Ovary (tissue), 9 donors: ENCODE measurements around the gene OR12D1. TPM values are rescaled to one million over a fixed set of nuclear protein-coding genes. Genes with fewer than 3 reads are reported as not detected.

ENCODE experiments used
- DNase-seq, 5 donors: peaks; one replicate each; pipeline ENCODE4 v3.0.0-alpha.2; 2019 to 2020
- H3K27ac ChIP-seq, 2 donors: fragments of 200-600 bp; one replicate each; pipeline versions ENCODE4 v1.5.1 to v1.8.0; 2019 to 2022
- H3K27me3 ChIP-seq: fragments of 200-600 bp; one replicate; pipeline ENCODE4 v1.8.0; 2022
- H3K36me3 ChIP-seq: fragments of 200-600 bp; sonication (generic); one replicate; pipeline ENCODE4 v1.5.1; 2019
- H3K4me1 ChIP-seq: one replicate; pipeline ENCODE4 v1.8.1; 2013; ENCODE audit warnings: mild to moderate bottlenecking, moderate library complexity; ENCODE audit not compliant: insufficient read depth
- H3K4me3 ChIP-seq: fragments of 200-600 bp; sonication (generic); one replicate; pipeline ENCODE4 v1.5.1; 2017
- H3K9me3 ChIP-seq, 2 donors: fragments of 200-600 bp in 1 of 2; sonication (generic) in 1 of 2; one replicate each; pipeline versions ENCODE4 v1.5.1 to v1.8.1; 2013 to 2019; ENCODE audit warnings: mild to moderate bottlenecking in 1 of 2, moderate library complexity in 1 of 2
- EP300 ChIP-seq: sonication (generic); formaldehyde crosslinking; IDR thresholded peaks from one replicate; pipeline ENCODE4 v1.6.1; 2017; ENCODE audit warnings: antibody characterized with exemption
- POLR2A ChIP-seq: fragments of 450-650 bp; IDR thresholded peaks from one replicate; pipeline ENCODE4 v1.6.1; 2017; ENCODE audit warnings: antibody characterized with exemption, mild to moderate bottlenecking, moderate library complexity
- WGBS, 3 donors: extraction: QIAGEN DNeasy Blood & Tissue Kit in 1 of 3; methylation state at CpG; one replicate each; pipeline versions ENCODE4 v1.1.5 to v1.1.7; 2013 to 2017; 5-methylcytosine and 5-hydroxymethylcytosine counted together
- intact Hi-C, 4 donors: fragments of 100-400 bp; cut with DNase I; formaldehyde crosslinking; loops; one replicate each; pipeline versions ENCODE4 v1.11.0 to v1.15.1; 2022 to 2023
- polyA plus RNA-seq, 2 donors: library from polyadenylated mRNA; stranded (reverse); fragments of 200-250 nt in 1 of 2; fragments of 350-450 nt in 1 of 2; fragmentation: Illumina TruSeq in 1 of 2; extraction: RNeasy Lipid Tissue Mini Kit (QIAGEN cat#74804) in 1 of 2; gene quantifications; one replicate each; pipeline ENCODE4 v1.2.3, GENCODE V29; 2013 to 2014
- total RNA-seq, 7 donors: library from RNA; depleted of rRNA in 2 of 7; stranded (reverse); fragments of >200 nt in 2 of 7; fragmentation: NEBNext Ultra II Directional in 3 of 7; extraction: Animal tissue kit (Norgen Biotek cat#: 25700) in 3 of 7; gene quantifications; one replicate each; pipeline versions ENCODE4 v1.1.0 to v1.2.4, GENCODE V29; 2016 to 2023
- TF ChIP-seq, protein P1 (sequence below), 3 donors: fragments of 450-650 bp in 2 of 3; fragments of 200-600 bp in 1 of 3; IDR thresholded peaks; one replicate each; pipeline versions ENCODE4 v1.5.1 to v1.8.0; 2016 to 2022; ENCODE audit warnings: antibody characterized with exemption in 3 of 3, mild to moderate bottlenecking in 1 of 3
- donor health status: DM: no; HTN: no; CAD: no; lungs with moderate emphysema.
- donor health status: DM: no; HTN: no; CAD: no.
- donor health status: Bipolar disorder and iron deficiency.
- donor health status: DM: yes; HTN: yes; CAD: no.
- donor health status: DM: no; HTN: no; CAD: no.
- donor health status: DM: yes; HTN: yes; CAD: no.

The OR12D1 gene
- total and polyA plus RNA-seq, 9 donors = not detected

DNA sequence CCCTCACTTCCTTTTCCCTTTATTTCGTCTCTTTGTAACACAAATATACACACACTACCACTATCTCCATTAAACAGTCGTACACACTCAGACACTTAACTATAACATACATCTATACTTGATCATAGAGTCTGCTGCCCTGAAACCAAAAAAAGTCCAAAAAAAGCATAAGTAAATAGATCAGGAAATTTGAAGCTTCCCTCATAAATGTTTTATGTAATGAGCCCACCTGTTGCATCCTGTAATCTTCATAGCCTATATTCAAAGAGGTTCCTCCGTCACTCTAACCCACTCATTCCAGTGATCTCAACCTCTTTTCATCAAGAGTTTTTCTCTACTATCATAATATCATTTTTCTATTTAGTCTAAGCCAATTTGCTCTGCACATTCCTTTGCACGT is 26.2 kb upstream of the OR12D1 start:
- H3K27me3 ChIP-seq = no peaks in the 10 kb centered on the region
- H3K36me3 ChIP-seq = no peaks in the 10 kb centered on the region
- no peaks in the 10 kb centered on the region for H3K4me1 ChIP-seq
- no peak overlapping the region for H3K27ac ChIP-seq
- no peaks in the 10 kb centered on the region for H3K9me3 ChIP-seq
- 56 to 63% (median 58%) methylated on average over 4 of the region's 4 CpGs for WGBS, 3 donors
- no peak for TF ChIP-seq EP300
- TF ChIP-seq POLR2A = no peak
- TF ChIP-seq, protein P1, sequence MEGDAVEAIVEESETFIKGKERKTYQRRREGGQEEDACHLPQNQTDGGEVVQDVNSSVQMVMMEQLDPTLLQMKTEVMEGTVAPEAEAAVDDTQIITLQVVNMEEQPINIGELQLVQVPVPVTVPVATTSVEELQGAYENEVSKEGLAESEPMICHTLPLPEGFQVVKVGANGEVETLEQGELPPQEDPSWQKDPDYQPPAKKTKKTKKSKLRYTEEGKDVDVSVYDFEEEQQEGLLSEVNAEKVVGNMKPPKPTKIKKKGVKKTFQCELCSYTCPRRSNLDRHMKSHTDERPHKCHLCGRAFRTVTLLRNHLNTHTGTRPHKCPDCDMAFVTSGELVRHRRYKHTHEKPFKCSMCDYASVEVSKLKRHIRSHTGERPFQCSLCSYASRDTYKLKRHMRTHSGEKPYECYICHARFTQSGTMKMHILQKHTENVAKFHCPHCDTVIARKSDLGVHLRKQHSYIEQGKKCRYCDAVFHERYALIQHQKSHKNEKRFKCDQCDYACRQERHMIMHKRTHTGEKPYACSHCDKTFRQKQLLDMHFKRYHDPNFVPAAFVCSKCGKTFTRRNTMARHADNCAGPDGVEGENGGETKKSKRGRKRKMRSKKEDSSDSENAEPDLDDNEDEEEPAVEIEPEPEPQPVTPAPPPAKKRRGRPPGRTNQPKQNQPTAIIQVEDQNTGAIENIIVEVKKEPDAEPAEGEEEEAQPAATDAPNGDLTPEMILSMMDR (IDR thresholded peaks at IDR 0.05) = no peak
- no peak for DNase-seq
- intact Hi-C loops = no loop called here
- no peak overlapping the region for H3K4me3 ChIP-seq

DNA sequence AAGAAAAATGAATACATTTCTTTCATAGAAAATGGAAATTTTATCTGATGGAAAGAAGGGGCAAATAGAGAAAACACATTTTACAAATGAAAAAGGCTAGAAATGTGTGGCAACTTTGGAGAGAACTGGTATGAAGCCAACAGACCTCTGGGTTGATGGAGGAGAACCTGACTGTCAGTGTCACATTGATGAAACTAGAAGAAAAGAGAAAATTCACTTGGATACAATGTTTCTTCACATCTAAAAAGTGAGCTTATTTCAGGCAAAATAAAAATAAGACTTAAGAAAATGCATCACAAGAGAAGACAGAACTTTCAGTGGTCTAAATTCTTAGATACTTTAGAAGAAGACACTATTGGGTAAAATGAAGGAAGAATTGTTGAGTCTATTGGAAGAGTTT is 19.4 kb upstream of the OR12D1 start, which contains the start of gene OR12D2:
Gene OR12D2 (plus strand): TSS at position 301 of the 400 bp plus-strand sequence. CDS start 1,069 bp downstream, outside the sequence.
- no peaks in the 10 kb centered on the region for H3K27me3 ChIP-seq
- no peak for DNase-seq
- TF ChIP-seq EP300 (no peak), POLR2A (no peak)
- TF ChIP-seq, protein P1 (IDR thresholded peaks at IDR 0.05) = no peak
- H3K4me3 ChIP-seq = no peak within 1 kb of the TSS
- H3K36me3 ChIP-seq = no peaks in the 10 kb centered on the region
- no peaks in the 10 kb centered on the region for H3K4me1 ChIP-seq
- intact Hi-C loops = loop anchor here in 1 of 4 donors (2.0 kb wide), 1 partner anchor 61 kb away; the partner anchor contains the start of genes OR11A1 and OR2H1
- no peak within 1 kb of the TSS for H3K27ac ChIP-seq
- no peaks in the 10 kb centered on the region for H3K9me3 ChIP-seq

DNA sequence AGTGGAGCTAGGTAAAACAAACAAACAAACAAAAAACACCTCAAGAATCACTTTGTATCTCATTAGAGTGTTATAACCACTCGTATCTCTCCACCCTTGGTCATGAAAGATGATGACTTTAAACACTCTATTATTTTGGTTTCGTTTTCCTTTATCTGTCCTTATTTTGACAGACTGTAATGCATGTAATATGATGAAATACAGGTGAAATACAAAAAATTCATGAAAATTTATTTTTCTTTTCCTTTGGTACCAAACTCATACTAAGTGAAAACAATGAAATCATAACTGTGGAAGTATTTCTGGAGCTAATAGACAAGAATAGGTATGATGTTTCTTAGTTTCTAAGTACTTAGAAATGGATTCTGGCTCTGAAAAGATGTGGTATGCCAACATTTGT is 15.2 kb upstream of the OR12D1 start:
- H3K27ac ChIP-seq = no peak overlapping the region
- H3K4me3 ChIP-seq = no peak overlapping the region
- no peak for DNase-seq
- no peaks in the 10 kb centered on the region for H3K27me3 ChIP-seq
- no peak for TF ChIP-seq EP300
- TF ChIP-seq POLR2A = no peak
- TF ChIP-seq, protein P1 (IDR thresholded peaks at IDR 0.05) = no peak
- intact Hi-C loops = no loop called here
- no peaks in the 10 kb centered on the region for H3K4me1 ChIP-seq
- 63 to 76% (median 72%) methylated on average over 2 of the region's 2 CpGs for WGBS, 3 donors
- H3K36me3 ChIP-seq = no peaks in the 10 kb centered on the region
- no peaks in the 10 kb centered on the region for H3K9me3 ChIP-seq

DNA sequence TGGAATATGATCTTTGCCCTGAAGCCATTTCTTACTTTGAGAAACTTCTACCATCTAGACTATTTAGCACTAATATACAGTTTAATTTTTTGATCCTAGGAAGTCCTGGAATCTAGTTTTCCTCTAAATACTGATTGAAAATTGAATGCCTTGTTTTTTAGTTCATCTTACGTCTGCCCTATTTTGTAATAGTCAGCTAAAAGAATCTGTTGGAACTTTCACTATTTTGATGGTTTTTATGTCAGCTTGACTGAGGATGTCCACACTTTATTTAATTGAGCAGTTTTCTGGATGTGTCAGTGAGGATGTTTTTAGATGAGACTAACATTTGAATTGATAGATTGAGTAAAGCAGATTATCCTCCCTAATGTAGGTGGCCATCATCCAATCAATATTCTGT is 10.9 kb upstream of the OR12D1 start:
- 33 to 84% (median 77%) methylated on average over 1 of the region's 1 CpG for WGBS, 3 donors
- TF ChIP-seq, protein P1 (IDR thresholded peaks at IDR 0.05) = no peak
- TF ChIP-seq POLR2A (no peak), EP300 (no peak)
- no peaks in the 10 kb centered on the region for H3K9me3 ChIP-seq
- H3K27ac ChIP-seq = no peak overlapping the region
- H3K4me3 ChIP-seq = no peak overlapping the region
- H3K4me1 ChIP-seq = no peaks in the 10 kb centered on the region
- intact Hi-C loops = no loop called here
- DNase-seq = no peak
- no peaks in the 10 kb centered on the region for H3K36me3 ChIP-seq
- H3K27me3 ChIP-seq = no peaks in the 10 kb centered on the region
